GM12873 (cell line): ENCODE data around the gene FAM20C.

Experiments used
- CTCF ChIP-seq: IDR thresholded peaks from 2 replicates; pipeline ENCODE4 v1.5.1; 2012; ENCODE audit warnings: low read depth, mild to moderate bottlenecking, moderate library complexity, low read length, control low read depth; ENCODE audit not compliant: insufficient read depth; ENCODE audit errors: missing control alignments

FAM20C gene

GRCh38 chr7:149791-150636 is 42.4 kb upstream of the FAM20C start:
- no peak for TF ChIP-seq CTCF

GRCh38 chr7:150811-151221 is 41.6 kb upstream of the FAM20C start:
- TF ChIP-seq CTCF: no peak

DNA sequence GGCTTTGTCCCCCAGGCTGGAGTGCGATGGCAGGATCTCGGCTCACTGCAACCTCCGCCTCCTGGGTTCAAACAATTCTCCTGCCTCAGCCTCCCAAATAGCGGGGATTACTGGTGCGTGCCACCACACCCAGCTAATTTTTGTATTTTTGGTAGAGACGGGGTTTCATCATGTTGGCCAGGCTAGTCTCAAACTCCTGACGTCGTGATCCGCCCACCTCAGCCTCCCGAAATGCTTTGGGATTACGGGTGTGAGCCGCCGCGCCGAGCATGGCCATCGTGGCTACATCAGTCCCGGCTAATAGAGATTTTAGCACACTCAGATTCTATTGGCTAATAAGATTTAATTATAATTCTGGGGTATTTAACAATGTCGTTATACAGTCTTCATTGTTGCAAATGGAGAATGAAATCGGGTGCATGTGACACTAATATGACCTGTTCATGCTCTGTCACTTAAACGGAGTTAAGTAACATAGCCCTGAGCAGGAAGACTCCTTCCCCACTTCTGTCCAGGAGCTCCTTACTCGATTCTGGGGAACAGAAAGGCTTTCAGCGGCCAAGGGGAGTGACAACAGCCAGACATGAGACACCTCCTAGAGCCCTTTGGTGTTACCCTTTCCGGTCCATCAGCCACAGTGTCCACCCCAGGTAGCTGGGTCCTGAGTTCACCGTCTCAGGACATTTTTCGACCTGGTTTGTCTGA is 40.9 kb upstream of the FAM20C start:
- no peak for TF ChIP-seq CTCF

GRCh38 chr7:152702-153391 is 39.5 kb upstream of the FAM20C start:
- no peak for TF ChIP-seq CTCF

DNA sequence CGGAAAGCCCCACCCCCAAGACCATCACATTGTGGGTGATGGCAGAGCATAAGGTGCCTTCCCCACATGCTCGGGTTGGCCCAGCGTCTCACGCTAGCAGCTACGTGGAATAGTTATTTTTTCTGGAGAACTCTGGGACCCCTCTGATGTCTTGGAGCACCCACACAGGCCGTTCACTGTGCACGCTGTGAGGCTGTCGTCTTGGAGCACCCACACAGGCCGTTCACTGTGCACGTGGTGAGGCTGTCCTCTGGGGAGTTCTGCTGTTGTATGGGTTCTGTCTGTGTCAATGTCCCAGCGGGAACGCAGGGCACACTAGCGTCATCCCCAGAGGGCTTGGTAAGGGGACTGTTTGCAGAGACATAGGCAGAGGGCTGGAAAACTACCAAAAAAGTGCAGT is 38.8 kb upstream of the FAM20C start:
- no peak for TF ChIP-seq CTCF

DNA sequence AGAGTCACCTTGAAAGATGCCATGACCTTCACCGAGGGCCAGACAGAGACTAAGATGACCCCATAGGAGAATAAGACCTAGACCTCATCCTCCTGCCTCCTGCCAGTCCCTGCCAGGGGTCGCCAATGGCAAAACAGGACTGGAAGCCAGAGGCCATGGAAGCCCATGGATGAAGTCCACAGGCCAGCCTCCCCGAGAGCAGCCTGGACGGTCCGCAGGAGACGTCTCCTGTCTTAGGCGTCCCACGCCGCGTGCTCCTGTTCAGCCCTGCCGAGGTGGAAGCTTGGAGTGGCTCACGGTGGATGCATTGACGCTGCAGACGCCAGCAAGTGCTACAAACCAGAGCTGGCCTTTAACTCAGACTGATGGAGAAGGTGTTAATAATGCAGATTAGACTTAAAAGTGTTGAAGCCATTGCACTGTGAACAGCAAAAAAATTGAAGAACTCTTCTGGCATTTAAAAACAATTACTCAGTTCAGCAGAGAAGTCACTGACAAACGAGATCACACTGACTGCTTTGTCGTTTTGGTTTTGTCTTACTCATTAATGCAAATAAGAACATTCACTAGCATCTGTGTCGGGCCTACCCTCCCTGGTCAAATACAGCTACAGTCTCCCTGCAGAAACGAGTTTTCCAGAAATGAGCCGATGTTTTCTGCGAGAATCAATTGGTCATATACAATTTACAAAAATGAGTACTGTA is 38.1 kb upstream of the FAM20C start:
- no peak for TF ChIP-seq CTCF
